ENCODE data around the gene BRD3.

- TF ChIP-seq POLR2AphosphoS5 (IDR thresholded peaks at IDR 0.05; ENCODE audit: low read depth, low read length) (no peak), POLR2A (IDR thresholded peaks at IDR 0.05; ENCODE audit: low read depth, low read length) (no peak)
Measured at GRCh38 chr9:134100040-134100439, 32.2 kb upstream of the BRD3 start.

All from GM12892 (cell line).